ENCODE measurements around the gene RHCG.
A peak's percentile ranks its signal among the peaks of the same experiment; 100 is the strongest.

RHCG gene

DNA sequence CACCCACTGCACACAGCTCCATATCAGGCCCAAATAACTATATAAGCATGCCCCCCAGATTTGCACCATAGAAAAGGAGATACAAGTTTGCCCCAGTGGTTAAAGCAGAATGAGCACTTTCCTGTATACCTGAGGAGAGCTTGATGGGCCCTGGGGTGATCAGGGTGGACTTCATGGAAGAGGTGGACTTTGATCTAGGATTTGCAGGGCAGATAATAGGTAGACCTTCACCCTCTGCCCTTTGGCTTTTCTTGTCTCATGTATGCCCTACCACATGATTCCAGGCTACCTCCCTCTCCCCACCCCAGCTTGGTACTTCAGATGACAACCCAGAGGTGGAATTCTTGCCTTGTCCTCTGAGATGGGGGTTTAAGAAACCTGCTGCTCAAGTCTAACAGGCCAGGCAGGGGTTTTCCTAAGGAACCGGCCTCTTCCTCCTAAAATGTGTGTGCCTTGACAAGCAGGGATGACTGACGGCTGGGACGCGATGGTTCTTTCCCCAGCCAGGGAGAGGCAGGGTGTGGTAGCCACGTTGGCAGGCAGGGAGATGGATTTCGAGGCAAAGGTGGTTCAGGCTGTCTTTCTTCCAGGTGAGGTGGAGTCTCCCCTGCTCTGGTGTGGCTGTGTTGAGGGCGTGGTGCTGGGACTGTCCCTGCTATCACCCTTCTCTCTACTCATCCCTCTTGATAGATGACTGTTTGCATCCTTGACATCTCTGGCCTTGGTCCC is 6.6 kb upstream of the RHCG start:
- no peak for DNase-seq

DNA sequence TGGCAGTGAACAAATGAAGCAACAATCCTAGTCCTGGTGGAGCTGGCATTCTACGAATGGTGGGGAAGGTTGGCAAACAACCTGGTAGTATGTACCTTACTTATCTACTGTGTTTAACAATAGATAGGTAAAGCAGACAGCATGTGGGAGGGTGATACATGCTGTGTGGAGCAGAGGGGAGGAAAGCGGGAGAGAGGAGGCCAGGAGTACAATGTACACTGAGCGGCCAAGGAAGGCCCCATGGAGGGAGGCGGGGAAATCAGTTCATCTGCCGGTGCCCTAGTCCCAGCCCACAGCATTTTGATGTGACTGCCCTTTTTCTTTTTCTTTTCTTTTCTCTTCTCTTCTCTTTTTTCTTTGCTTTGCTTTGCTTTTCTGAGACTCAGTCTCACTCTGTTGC is 5.3 kb upstream of the RHCG start:
- no peak for DNase-seq

DNA sequence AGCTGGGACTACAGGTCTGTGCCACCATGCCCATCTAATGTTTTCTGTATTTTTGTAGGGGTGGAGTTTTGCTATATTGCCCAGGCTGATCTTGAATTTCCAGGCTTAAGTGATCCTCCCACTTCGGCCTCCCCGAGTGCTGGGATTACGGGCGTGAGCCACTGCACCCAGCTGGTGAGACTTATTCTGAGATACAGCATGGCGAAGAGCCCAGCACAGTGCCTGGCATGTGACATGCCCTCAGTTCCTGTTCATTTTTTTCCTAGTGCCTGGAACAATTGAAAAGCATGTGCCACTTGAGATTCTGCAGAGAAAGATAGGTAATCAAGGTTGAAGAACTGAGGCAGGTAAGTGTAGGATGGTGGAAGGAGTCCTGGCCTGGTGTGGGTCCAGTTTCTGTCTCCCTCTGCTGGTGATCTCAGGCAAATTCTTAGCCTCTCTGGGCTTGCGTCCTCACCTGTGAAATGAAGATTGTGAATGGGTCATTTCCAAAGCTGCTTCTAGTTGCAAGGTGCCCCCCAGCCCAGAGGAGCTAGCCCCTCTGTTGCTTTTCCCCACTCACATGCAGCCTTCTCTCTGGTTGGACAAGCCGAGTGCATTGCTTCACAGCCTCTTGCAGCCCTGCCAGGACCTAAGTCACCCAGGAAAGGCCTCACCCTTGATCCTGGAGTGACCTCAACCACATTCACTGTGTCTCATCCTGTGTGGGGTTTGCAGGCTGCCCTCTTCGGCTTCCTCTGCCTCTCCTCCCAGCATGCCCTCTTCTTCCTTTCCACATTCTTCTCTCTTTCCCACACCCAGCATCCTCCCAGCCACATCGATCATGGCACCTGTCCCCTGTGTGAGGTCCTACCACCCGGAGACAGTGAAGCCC is 4.3 kb upstream of the RHCG start:
- no peak for DNase-seq

DNA sequence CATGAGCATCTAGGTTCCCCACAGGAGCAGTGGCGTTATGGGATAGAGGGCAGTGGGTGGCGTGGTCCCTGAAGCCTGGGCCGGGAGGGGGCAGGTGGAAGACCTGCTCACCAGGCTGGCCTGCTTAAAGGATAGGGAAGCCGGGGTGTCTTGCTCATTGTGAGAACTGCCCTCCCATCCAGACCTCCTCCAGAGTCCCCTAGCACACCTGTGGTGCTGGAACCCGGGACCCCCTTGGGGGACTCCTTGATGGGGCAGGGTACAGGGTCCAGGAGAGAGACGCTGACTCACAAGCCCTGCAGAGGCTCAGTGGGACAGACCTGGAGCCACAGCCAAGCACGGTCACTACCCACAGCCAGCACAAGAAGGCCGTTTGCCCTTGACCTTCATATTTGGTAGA is 2.8 kb upstream of the RHCG start:
- no peak for DNase-seq

DNA sequence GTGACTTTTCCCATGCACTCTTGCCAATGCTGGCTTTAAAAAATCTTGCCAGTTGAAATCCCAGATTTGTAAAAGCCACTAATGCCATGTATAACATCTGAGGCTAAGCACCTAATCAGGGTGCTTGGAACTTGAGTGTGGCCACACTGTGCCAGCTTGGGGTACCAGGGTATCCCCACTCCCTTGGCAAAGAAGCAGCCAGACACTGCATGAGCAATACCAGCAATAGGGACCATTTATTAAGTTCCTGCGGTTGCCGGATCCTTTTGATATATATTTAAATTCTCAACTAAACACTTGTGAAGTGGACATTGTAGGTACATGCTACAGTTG is 2.2 kb upstream of the RHCG start:
- DNase-seq = no peak

DNA sequence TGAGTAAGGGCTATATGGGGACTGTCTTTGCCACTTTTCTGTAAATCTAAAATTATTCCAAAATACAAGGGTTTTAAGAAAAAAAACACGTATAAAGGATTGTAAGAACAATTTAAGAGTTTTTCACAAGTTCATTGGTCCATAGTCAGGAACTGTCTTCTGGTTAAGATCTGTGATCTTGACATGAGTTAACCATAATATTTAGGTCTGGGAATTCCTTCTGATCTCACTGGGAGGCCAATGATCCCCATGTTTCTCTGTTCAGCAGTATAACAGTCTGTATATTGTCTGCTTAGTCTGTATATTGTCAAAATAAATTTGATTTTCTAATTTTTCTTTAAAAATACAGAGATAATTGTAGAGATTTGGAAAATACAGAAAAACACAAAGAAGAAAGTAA is 848 bp upstream of the RHCG start:
- no peak for DNase-seq

DNA sequence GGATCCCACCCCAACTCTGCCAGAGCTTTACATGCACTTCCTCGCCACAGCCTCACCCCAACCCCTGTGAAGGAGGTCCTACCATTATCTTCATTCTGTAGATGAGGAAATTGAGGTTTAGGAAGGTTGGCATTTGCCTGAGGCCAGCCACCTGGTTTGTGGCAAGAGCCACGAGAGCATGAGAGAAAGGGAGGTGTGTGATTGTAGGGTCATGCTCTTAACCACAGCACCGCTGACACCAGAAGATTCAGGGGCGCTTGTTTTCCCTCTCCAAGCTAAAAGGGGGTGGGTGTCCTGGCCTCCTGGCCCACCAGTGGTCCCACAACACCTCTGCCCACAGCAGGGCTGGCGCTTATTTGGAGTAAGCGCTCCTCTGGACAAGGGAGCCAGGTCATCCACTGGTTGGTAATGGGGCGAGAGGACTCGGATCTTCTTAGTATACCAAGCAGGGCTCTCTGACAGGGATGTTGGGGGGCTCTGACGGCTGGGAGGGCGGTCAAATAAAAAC is 691 bp downstream of the RHCG start:
- DNase-seq = no peak

DNA sequence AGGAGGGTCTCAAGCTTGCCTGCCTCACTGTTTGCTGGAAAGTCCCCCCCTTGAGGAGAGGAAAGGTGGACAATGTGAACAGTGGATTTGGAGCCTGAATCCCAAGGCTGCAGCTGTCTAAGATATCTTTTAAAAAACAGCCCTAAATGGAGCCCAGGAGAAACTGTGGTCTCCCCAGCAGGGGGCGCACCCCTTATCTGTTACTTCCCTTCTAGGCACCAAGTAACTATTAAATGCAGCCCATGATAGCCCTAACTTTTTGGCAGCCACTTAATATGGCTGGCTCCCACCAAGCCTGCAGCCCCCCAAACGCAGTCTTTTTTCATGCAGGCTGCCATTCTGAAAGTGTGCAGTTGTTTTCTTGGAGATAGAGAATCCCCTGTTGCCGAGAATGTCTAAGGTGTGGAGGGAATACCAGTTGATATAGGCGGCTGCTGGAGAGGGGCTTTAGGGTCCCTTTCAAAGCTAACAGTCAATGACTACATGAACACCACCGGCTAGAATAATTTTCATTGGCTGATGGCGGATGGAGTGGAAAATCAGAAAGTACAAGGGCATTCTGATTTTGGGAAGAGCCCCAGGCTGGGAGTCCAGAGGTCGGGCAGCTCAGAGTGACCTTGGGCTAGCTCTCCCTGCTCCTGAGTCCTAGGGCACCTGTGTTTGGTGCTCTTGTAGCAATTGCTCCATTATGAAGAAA is 1.3 kb downstream of the RHCG start:
- peak; percentile 27 for DNase-seq

DNA sequence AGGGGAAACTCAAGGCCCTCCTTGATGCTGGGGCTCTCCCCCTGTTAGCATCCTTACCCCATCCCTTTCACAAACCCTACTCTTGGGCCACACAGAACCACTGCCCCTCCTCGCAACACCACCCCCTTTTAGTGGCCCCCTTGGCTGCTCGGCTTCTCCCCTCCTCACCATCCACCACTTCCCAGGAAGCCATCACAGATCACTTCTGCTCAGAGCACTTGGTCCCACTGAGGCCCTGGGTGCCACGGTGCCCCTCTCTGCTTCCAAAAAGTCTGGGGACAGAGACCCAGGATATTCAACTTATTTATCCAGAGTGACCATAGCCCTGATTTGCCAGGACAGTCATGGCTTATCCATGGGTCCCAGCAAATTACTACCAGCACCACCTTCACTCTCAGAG is 2.4 kb downstream of the RHCG start:
- no peak for DNase-seq

DNA sequence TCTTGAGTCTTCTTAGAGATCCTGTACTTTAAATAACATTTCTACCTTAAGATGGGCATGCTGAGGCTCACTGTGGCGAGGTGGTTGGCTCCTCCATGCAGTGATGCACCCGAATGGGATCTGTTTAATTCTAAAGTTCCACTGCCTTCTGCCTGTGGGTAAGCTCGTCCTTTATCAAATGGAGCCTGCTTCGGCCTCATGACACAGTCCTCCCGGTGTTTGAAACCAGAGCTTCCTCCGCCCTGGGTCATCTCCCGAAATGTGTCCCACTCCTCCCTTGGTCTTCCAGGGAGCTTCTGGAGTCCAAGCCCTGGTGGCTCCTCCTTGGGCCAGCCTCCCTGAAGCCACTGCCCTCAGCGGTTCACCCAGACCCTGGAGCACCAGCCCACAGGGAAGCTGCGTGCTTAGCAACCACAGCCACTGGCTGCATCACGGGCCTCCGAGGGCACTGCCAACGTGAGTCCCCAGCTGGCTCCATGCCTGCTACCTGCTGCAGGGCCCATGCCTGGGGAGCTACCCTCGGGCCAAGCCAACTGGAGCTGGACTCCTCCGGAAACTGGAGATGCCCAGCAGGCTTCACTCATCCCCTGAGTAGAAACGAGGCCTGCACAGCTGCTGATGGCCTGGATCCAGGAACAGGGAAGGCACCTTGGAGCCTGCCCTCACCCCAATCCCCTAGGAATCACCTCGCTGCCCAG is 3.3 kb downstream of the RHCG start:
- DNase-seq = no peak

DNA sequence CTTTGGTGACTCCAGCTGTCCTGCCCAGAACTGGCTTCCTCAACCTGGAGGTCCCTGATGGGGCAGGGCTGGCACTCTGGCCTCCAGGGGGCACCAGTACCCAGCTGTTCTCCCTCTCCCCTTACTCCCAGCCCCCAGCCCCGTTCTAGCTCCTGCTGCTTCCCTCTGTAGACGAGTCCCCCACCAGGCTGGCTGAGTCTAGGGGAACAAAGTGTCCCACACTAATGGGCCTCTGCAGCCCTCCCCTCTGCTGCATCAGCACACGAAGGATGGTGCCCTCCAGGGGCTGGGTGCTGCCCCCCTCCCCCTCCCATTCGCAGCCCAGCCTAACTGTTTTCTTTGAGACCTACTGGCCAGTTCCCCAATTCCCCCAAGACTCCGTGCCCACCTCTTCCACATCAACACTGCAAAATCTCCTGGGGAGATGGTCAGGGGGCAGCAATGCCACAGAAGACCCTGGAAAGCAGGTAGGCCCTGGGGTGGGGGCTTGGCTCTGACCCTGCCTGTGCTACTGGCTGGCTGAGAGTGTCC is 4.2 kb downstream of the RHCG start:
- no peak for DNase-seq

DNA sequence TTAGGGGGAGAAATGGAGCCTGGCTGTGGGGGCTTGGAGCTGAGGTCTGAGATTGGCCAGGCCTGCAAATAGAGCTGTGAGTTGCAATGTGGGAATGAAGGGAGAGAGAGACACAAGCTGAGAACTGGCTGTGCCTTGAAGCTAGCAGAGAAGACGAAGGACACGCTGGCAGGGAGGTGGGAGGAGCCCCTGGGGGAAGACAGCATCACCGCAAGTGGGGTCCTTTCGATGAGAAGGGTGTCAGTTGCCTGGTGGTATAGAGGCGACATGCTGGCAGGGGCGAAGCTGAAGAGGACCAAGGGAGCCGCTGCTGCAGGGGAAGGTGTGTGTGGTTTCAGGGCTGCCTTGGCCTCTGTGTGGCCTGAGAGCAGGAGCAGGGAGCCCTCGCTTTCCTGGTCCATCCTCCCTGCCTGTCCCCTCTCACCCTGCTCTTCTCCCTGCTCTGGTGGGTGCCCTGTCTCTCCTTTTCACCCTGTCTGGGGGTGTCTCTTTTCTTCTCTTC is 5.5 kb downstream of the RHCG start:
- no peak for DNase-seq

DNA sequence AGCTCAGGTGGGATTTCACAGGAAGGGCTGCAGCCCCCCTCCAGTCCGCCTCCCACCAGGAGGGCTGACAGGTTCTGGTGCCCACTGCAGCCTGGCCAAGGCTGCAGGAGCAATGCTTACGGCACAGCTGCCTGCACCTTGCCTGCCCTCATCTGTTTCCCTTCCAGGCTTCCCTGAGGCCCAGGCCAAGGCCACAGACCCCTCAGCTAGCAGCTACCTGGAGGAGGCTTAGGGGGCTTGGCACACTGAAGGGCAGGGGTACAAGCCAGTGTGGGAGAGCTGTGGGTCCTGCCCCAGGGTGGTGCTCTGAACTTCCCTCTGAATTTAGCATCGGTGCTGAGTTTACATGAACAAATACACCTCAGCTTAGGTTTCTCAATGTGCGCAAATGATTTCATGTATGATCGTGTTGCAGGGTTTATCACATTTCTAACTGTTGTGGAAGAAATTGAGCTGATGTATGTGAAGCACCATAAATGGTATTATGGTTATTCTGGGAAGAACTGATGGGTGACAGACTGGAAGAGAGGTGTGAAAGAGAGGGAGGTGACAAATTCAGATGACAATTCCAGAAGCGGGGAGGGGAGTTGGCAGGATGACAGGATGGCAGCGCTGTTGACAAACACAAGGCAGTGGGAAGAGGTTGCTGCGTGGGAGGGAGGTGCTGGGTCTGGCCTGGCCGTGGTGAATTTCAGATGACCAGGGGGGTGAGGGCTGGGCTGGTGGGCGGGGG is 6.1 kb downstream of the RHCG start:
- DNase-seq = no peak

DNA sequence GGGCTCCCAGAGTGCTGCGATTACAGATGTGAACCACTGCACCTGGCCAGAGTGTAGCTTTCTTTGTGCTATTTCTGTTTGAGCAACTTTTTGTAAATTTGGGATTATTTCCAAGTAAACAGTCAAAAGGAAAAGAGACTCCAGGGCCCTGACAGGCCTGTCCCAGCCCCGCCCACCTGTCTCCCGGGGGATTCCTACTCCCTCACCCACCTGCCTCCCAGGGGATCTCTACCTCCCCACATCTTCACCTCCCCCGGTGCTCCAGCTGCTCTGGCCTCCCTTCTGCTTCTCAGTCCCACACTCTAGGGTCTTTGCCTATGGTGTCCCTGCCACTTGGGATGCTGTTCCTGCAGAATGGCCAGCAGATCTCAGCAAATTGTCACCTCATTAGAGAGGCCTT is 7.0 kb downstream of the RHCG start:
- no peak for DNase-seq

DNA sequence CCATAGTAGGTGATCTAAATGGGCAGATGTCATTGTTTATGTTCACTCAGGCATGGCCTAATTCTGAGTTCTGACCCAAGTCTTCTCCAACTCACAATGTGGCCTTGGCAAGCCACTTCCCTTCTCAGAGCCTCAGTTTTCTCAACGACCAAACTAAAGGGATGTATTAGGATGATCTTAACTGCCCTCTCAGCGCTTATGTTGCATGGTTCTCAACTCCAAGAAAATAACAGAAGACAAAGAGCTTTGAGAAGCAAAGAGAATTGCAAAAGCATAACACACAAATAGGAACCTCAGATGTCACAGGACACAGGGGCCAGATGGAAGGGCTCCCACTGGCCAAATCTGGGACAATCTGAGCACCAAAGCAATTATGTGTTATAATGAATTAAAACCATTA is 8.6 kb downstream of the RHCG start:
- no peak for DNase-seq

DNA sequence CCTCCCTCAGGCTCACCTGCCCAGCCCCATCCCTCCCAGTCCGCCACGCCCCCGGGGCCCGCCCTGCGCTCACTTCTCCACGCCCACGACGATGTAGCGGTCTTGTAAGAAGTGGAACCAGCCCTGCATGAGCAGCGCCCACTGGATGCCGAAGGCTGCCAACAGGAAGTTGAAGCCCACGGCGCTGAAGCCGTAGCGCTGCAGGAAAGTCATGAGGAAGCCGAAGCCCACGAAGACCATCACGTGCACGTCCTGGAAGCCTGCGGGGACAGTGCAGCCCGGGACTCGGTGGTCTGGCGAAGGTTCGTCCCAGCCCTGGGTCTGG is 9.7 kb downstream of the RHCG start:
- DNase-seq = peak; percentile 34

DNA sequence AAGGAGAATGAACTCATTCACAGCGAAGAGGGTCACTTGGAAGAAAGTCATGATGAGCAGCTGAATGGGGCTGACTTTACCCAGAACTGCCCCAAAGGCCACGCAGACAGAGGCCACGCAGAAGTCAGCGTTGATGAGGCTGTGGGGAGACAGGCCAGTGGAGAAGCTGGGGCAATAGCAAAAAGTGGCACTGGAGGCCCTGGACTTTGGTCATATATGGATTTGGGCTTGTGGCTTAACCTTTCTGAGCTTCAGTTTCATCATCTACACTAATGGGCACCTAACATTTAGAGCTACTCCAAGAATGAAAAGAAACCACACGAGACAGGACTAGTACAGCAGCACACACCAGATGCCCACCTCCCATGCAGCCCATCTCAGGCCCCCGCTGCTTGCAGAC is 13.3 kb downstream of the RHCG start:
- DNase-seq = no peak

DNA sequence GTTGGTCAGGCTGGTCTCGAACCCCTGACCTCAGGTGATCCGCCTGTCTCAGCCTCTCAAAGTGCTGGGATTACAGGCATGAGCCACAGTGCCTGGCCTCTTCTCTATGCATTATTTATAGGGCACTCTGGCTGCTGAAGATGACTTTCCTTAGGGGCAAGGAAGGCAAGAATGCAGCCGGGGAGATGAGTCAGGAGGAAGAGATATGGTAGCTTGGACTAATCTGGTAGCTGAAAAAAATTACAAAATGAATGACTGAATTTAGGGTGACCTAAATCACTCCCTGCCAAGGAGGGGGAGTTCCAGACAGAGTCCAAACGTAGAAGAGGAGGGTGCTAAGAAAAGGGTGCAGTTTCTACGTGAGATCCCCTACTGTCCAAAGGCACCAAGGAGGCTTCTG is 14.2 kb downstream of the RHCG start:
- no peak for DNase-seq

DNA sequence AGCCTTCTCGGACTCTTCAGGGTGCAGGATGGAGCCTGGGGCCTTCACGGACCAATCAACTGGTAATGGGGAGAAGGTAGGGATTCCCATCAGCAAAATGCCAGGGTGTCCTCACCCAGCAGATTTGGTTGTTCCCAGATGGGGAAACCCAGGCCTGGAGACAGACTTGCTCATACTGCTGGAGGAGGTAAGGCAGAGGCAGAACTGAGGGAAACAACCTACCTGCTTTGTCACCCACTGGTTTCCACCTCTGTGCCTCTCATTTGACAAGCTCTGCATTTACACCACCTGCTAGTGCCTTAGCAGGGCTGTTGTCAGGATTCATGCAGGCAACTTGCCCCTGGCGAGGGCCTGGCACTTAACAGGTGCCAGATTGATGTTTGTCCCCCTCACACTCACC is 15.9 kb downstream of the RHCG start:
- DNase-seq = no peak

DNA sequence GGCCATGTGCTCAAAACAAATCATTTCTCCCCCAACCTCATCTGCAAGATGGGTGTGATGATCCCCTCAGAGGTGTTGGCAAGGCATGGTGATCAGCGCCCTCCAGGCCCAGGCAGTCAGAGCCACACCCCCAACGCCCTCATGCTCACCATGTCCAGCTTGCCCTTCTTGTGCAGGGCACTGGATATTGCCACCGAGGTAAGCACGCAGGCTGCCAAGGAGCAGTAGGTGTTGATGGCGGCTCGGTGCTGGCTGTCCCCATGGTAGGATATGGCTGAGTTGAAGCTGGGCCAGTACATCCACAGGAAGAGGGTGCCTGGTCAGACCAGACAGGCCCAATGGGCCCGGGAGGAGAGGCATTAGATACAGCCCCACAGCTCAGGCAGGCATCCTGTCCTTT is 17.2 kb downstream of the RHCG start:
- no peak for DNase-seq

DNA sequence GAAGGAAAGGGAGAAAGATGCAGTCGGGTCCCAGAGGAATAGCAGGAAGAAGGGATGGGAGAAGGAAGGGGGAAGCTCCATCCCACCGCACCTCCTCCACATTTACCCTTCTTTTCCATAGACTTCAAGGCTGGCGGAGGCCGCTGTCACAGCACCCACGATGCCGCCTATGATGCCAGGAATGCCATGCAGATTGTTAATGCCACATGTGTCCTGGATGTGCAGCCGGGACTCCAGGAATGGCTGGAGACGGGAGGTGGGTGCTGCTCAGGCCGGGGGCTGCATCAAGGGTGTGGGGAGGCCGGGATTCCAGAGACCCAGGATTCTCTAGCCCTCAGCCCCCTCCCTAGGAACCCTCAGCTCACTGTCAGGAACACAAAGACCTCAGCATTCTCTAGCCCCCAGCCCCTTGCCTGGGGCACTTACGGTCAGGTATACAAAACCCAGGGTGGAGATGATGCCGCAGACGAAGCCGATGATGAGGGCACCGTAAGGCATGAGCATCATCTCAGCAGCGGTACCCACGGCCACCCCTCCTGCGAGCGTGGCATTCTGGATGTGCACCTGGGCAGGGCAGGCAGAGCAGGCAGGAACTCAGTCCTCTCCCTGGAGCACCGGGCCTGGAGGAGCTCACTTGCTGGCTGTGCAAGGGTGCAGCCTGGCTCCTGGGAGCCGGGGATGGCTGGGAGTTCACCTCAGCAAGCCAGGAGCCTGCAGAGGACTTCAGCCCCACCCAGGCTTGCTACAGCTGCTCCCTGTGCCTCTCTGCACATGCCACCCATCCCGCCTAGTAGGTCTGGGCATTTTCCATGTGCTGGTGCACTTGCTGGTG is 18.8 kb downstream of the RHCG start:
- no peak for DNase-seq

Measured in stimulated activated CD4-positive, alpha-beta T cell treated with anti-CD3 and anti-CD28 coated beads, Interleukin-1b, Interleukin-23, amount 100 ng/mL, for 48 hours (primary cell).